PC-3 (cell line): ENCODE results near the gene CLCN4. TPM values are rescaled to one million over a fixed set of nuclear protein-coding genes. Genes with fewer than 3 reads are reported as not detected.

Source experiments
- ATAC-seq: fragments of 200-7000 bp; cut with Tn5 transposase; 2 replicates; pipeline ENCODE4 v1.9.1; 2020; ENCODE audit warnings: mild to moderate bottlenecking, moderate library complexity
- BruUV-seq: library from RNA; stranded (reverse); fragments of 400-500 nt; replicated peaks from 2 replicates; lab custom pipeline; 2021; lab: Mats Ljungman, UMichigan
- CTCF ChIA-PET: fragments of 300-600 bp; sonication (Branson Sonifier 250); formaldehyde crosslinking; loops from one replicate; lab custom pipeline; 2022; ENCODE audit warnings: antibody characterized with exemption; lab: Charles Lee
- POLR2A ChIA-PET: fragments of 300-600 bp; sonication (Branson Sonifier 250); formaldehyde crosslinking; loops from one replicate; lab custom pipeline; 2022; ENCODE audit warnings: antibody characterized with exemption; ENCODE audit not compliant: unreplicated experiment; lab: Charles Lee
- DNase-seq: peaks from one replicate; pipeline ENCODE4 v3.0.0-alpha.2; 2015
- H2AFZ ChIP-seq: fragments of 300-600 bp; sonication (generic); 2 replicates; pipeline ENCODE4 v1.6.0; 2016; ENCODE audit warnings: antibody characterized with exemption, low read length
- H3F3A ChIP-seq: fragments of 300-600 bp; sonication (generic); one replicate; pipeline ENCODE4 v1.6.0; 2017; ENCODE audit warnings: antibody characterized with exemption, low read length, control low read depth, mild to moderate bottlenecking; ENCODE audit not compliant: unreplicated experiment
- H3K27ac ChIP-seq: fragments of 300-600 bp; sonication (generic); 2 replicates; pipeline ENCODE4 v1.5.1; 2016; ENCODE audit warnings: mild to moderate bottlenecking, low read length
- H3K27me3 ChIP-seq: fragments of 300-600 bp; sonication (generic); 2 replicates; pipeline ENCODE4 v1.6.1; 2016; ENCODE audit warnings: low read length, mixed read lengths
- H3K36me3 ChIP-seq: fragments of 300-600 bp; sonication (generic); 2 replicates; pipeline ENCODE4 v1.6.1; 2016; ENCODE audit warnings: low read depth, mixed run types, low read length, mixed read lengths
- H3K4me1 ChIP-seq: fragments of 300-600 bp; sonication (generic); 2 replicates; pipeline ENCODE4 v1.5.1; 2016; ENCODE audit warnings: low read length; ENCODE audit not compliant: insufficient read depth
- H3K4me2 ChIP-seq: fragments of 300-600 bp; sonication (generic); 2 replicates; pipeline ENCODE4 v1.6.0; 2016; ENCODE audit warnings: low read length
- H3K4me3 ChIP-seq: fragments of 300-600 bp; sonication (generic); 2 replicates; pipeline ENCODE4 v1.5.1; 2016; ENCODE audit warnings: mild to moderate bottlenecking, low read length, mixed read lengths
- H3K79me2 ChIP-seq: fragments of 300-600 bp; sonication (generic); 2 replicates; pipeline ENCODE4 v1.6.1; 2017; ENCODE audit warnings: low read length, mixed read lengths
- H3K9ac ChIP-seq: fragments of 300-600 bp; sonication (generic); 2 replicates; pipeline ENCODE4 v1.6.0; 2016; ENCODE audit warnings: mild to moderate bottlenecking, low read length
- H3K9me2 ChIP-seq: fragments of 300-600 bp; sonication (generic); replicated peaks from 2 replicates; pipeline ENCODE4 v1.6.1; 2016; ENCODE audit warnings: mixed run types, low read length, mixed read lengths
- H3K9me3 ChIP-seq: fragments of 300-600 bp; sonication (generic); 2 replicates; pipeline ENCODE4 v1.6.1; 2016; ENCODE audit warnings: low read length, mixed read lengths
- H4K20me1 ChIP-seq: fragments of 300-600 bp; sonication (generic); 2 replicates; pipeline ENCODE4 v1.6.1; 2016; ENCODE audit warnings: low read length, mixed read lengths
- EZH2 ChIP-seq: fragments of 300-600 bp; sonication (generic); IDR thresholded peaks from one replicate; pipeline ENCODE4 v1.6.1; 2017; ENCODE audit warnings: antibody characterized with exemption, mild to moderate bottlenecking, low read length; ENCODE audit not compliant: unreplicated experiment
- EZH2phosphoT487 ChIP-seq: fragments of 300-600 bp; sonication (generic); IDR thresholded peaks from 2 replicates; pipeline ENCODE4 v1.6.1; 2018; ENCODE audit warnings: mild to moderate bottlenecking, antibody characterized with exemption, low read length, borderline replicate concordance
- intact Hi-C: fragments of 100-400 bp; cut with micrococcal nuclease; formaldehyde crosslinking; loops from 2 replicates; pipeline ENCODE4 v1.9.0; 2023
- total RNA-seq: library from RNA; depleted of rRNA; stranded (reverse); fragments of >200 nt; gene quantifications from 2 replicates; pipeline ENCODE4 v1.2.3, GENCODE V29; 2014
- TF ChIP-seq, protein P1 (sequence below): fragments of 300-600 bp; sonication (generic); conservative IDR thresholded peaks from 2 replicates; pipeline ENCODE4 v1.5.1; 2017; ENCODE audit warnings: antibody characterized with exemption, low read depth, mild to moderate bottlenecking, low read length

CLCN4 gene
- total RNA-seq, 1 experiment from 2014 or later: 13.7 TPM

DNA sequence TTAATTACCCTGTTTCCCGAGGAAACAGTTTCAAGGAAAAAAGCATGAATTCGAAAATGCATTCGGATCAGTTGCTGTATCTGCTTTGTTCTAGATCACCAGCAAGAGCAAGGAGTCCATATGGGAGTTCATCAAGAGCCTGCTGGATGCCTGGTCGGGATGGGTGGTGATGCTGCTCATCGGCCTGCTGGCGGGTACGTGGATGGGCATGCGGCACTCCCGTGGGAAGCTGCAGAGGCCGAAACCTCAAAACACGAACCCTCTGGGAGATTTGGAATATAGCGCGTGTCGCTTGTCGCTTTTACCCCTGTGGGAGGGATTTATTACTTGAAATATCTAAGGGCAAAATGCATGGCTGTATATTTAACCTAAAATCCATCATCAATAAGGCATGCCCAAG, 30.6 kb downstream of the CLCN4 start:
- ATAC-seq: no peak
- intact Hi-C loops: no loop called here
- H3K4me3 ChIP-seq: no peak overlapping the region
- CTCF ChIA-PET: no interaction called here
- H4K20me1 ChIP-seq: no peaks in the 10 kb centered on the region
- no peaks in the 10 kb centered on the region for H3K9me3 ChIP-seq
- no peak for TF ChIP-seq EZH2phosphoT487
- TF ChIP-seq EZH2: no peak
- TF ChIP-seq, protein P1, sequence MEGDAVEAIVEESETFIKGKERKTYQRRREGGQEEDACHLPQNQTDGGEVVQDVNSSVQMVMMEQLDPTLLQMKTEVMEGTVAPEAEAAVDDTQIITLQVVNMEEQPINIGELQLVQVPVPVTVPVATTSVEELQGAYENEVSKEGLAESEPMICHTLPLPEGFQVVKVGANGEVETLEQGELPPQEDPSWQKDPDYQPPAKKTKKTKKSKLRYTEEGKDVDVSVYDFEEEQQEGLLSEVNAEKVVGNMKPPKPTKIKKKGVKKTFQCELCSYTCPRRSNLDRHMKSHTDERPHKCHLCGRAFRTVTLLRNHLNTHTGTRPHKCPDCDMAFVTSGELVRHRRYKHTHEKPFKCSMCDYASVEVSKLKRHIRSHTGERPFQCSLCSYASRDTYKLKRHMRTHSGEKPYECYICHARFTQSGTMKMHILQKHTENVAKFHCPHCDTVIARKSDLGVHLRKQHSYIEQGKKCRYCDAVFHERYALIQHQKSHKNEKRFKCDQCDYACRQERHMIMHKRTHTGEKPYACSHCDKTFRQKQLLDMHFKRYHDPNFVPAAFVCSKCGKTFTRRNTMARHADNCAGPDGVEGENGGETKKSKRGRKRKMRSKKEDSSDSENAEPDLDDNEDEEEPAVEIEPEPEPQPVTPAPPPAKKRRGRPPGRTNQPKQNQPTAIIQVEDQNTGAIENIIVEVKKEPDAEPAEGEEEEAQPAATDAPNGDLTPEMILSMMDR: no peak
- H3K4me1 ChIP-seq: peaks cover 7% of the 10 kb centered on the region
- H3K27me3 ChIP-seq: no peaks in the 10 kb centered on the region
- H3K9ac ChIP-seq: no peak overlapping the region
- no peaks in the 10 kb centered on the region for H3K36me3 ChIP-seq
- BruUV-seq: no TSS peak
- no peak for DNase-seq
- no peak overlapping the region for H2AFZ ChIP-seq
- no peaks in the 10 kb centered on the region for H3K79me2 ChIP-seq
- H3F3A ChIP-seq: no peaks in the 10 kb centered on the region
- H3K27ac ChIP-seq: no peak overlapping the region
- H3K4me2 ChIP-seq: no peak overlapping the region
- POLR2A ChIA-PET: no interaction called here
- H3K9me2 ChIP-seq: no peaks in the 10 kb centered on the region

DNA sequence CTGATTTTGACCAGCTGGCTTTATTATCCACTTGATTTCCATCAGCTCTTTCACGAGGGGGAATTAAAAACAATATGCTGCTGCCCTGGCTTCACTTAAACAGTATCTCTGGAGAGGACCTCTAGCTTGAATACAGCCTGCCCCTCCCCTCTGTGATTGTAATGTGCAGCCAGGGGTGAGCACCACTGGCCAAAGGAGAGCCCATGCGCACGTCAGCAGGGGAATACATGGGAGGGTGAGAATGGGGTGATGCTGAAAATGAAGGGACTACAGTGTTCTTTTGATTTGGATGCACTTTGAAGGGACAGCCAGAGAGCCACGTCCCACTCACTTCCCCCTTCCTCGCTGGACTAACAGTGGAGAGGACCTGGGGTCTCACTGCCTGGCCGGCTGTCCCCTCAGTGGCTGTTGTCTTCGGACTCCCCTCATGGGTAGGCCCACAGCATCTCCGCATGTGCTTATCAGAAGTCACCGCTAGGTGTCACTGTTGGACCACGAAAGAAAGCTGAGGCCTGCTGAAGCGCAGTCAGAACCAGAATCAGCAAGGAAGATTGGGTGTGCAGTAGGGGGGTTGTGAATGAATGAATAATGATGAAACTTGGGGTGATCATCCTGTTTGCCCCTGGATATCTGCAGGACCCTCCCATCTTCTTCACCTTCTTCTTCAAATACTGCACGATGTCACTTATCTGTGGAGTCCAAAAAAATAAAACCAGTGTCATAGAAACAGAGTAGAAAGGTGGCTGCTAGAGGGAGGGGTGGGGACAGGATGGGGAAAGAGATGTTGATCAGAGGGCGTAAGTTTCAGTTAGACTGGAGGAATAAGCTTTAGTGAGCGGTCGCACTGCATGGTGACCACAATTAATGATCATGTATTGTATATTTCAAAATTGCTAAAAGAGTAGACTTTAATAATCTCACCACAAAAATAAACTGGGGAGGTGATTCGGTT, 32.8 kb downstream of the CLCN4 start:
- Histone ChIP-seq H3K4me2 (peak overlapping the region; percentile 43; the same call in 1 of the 2 replicates), H3K36me3 (no peaks in the 10 kb centered on the region), H3K27ac (peak overlapping the region; percentile 70), H3K4me3 (no peak overlapping the region), H3K79me2 (no peaks in the 10 kb centered on the region), H3K9me3 (no peaks in the 10 kb centered on the region), H3K9me2 (no peaks in the 10 kb centered on the region), H3F3A (no peaks in the 10 kb centered on the region), H3K4me1 (peaks cover 7% of the 10 kb centered on the region), H2AFZ (no peak overlapping the region), H3K27me3 (no peaks in the 10 kb centered on the region), H4K20me1 (no peaks in the 10 kb centered on the region), H3K9ac (peak overlapping the region; percentile 61)
- ATAC-seq (peak; percentile 95), DNase-seq (peak; percentile 86)
- ChIA-PET POLR2A (interaction anchor here (0.7 to 1.1 kb wide), 2 partner anchors 431 to 578 kb away, joined by 4 to 5 read pairs; partner anchors contain the start of gene MID1), CTCF (interaction anchor here (0.9 to 1.4 kb wide), 3 partner anchors 65 to 447 kb away, joined by 7 to 10 read pairs (median 8); no protein-coding TSS in a partner anchor)
- no TSS peak for BruUV-seq
- no peak for TF ChIP-seq EZH2phosphoT487
- TF ChIP-seq, protein P1: peak; percentile 84
- intact Hi-C loops: loop anchor here (1.0 to 10.0 kb wide), 6 partner anchors 137 to 948 kb away; no protein-coding TSS in a partner anchor
